Natural killer cell (primary cell): ENCODE results near the gene PRPF4. TPM values are rescaled to one million over a fixed set of nuclear protein-coding genes. Genes with fewer than 3 reads are reported as not detected.

Experiments used
- ATAC-seq, 3 donors: fragments of 150-1000 bp in 2 of 3; fragments of 200-7000 bp in 1 of 3; cut with Tn5 transposase; 1 replicate in 1 of 3; 2 replicates in 2 of 3; pipeline ENCODE4 v1.10.0; 2021; ENCODE audit warnings: mild to moderate bottlenecking in 2 of 3, moderate library complexity in 2 of 3
- DNase-seq, 2 donors: peaks; one replicate each; pipeline versions ENCODE4 v3.0.0 to v3.0.0-alpha.2; 2013 to 2021; ENCODE audit warnings: mixed read lengths in 1 of 2
- H3K27ac ChIP-seq: one replicate; pipeline ENCODE4 v1.5.1; 2013; ENCODE audit warnings: mild to moderate bottlenecking, low read length
- H3K27me3 ChIP-seq: one replicate; pipeline ENCODE4 v1.6.1; 2013; ENCODE audit warnings: low read length; ENCODE audit not compliant: control insufficient read depth, insufficient read depth
- H3K36me3 ChIP-seq: one replicate; pipeline ENCODE4 v1.6.1; 2013; ENCODE audit warnings: low read length; ENCODE audit not compliant: control insufficient read depth, insufficient read depth
- H3K4me1 ChIP-seq: one replicate; pipeline ENCODE4 v1.6.1; 2013; ENCODE audit warnings: low read length; ENCODE audit not compliant: control insufficient read depth, insufficient read depth
- H3K4me3 ChIP-seq: one replicate; pipeline ENCODE4 v1.5.1; 2013; ENCODE audit warnings: low read length
- H3K9me3 ChIP-seq: one replicate; pipeline ENCODE4 v1.6.1; 2013; ENCODE audit warnings: low read length; ENCODE audit not compliant: control insufficient read depth, insufficient read depth
- H3K27ac Mint-ChIP-seq, 2 donors: one replicate each; pipeline ENCODE4 v1.8.0; 2022; ENCODE audit warnings: mild to moderate bottlenecking in 2 of 2, mixed read lengths in 2 of 2, moderate library complexity in 1 of 2
- H3K27me3 Mint-ChIP-seq, 2 donors: one replicate each; pipeline ENCODE4 v1.8.0; 2022; ENCODE audit warnings: low read depth in 2 of 2, mixed read lengths in 2 of 2
- H3K36me3 Mint-ChIP-seq: one replicate; pipeline ENCODE4 v1.8.0; 2022; ENCODE audit warnings: mixed read lengths
- H3K4me1 Mint-ChIP-seq, 2 donors: one replicate each; pipeline ENCODE4 v1.8.0; 2022; ENCODE audit warnings: mixed read lengths in 2 of 2
- H3K4me3 Mint-ChIP-seq: one replicate; pipeline ENCODE4 v1.8.0; 2022; ENCODE audit warnings: mild to moderate bottlenecking, moderate library complexity, mixed read lengths
- H3K9me3 Mint-ChIP-seq, 2 donors: one replicate each; pipeline ENCODE4 v1.8.0; 2022; ENCODE audit warnings: mixed read lengths in 2 of 2
- WGBS: methylation state at CpG from one replicate; pipeline ENCODE4 v1.1.7; 2013; ENCODE audit warnings: missing lambda C conversion rate; ENCODE audit not compliant: insufficient coverage; 5-methylcytosine and 5-hydroxymethylcytosine counted together
- intact Hi-C: fragments of 100-400 bp; cut with micrococcal nuclease; formaldehyde crosslinking; loops from one replicate; pipeline ENCODE4 v1.14.2; 2022
- total RNA-seq, 4 donors: library from RNA; stranded (reverse); fragments of 120-200 nt in 1 of 4; gene quantifications; one replicate each; pipeline versions ENCODE4 v1.2.3 to v1.2.4, GENCODE V29; 2013 to 2022
- TF ChIP-seq, protein P1 (sequence below): fragments of 200-600 bp; IDR thresholded peaks from one replicate; pipeline ENCODE4 v1.8.0; 2022; ENCODE audit warnings: antibody characterized with exemption

PRPF4 gene
- total RNA-seq, 3 donors from 2014 or later (not counting 1 experiment from before 2014, with no cell fraction given): 16.9 to 23.2 (median 21.1) TPM

DNA sequence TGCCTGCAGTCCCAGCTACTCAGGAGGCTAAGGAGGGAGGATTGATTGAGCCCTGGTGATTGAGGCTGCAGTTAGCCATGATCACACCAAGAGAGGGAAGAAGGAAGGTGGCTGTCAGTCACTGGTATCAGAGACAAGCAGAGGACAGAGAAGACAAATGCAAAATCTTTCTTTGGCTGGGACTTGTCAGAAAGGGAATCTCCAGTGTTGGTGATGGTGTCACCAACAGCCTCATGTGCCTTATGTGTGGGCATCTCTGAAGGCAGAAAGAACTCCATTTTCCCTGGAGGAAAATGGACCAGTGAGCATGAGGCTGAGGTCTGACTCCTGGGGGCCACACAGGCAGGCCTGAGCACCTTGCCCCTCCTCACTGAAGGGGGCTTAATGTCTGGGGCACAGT is 39.8 kb downstream of the PRPF4 start:
- no peak for DNase-seq
- no peaks in the 10 kb centered on the region for H3K9me3 ChIP-seq
- no peak overlapping the region for H3K27ac ChIP-seq
- H3K4me3 ChIP-seq: no peak overlapping the region
- Mint-ChIP-seq H3K4me1 (no peaks in the 10 kb centered on the region), H3K27ac (no peak overlapping the region), H3K36me3 (no peaks in the 10 kb centered on the region), H3K4me3 (no peak overlapping the region), H3K27me3 (peaks cover 3 to 8% of the 10 kb centered on the region in 2 donors), H3K9me3 (no peaks in the 10 kb centered on the region)
- no peaks in the 10 kb centered on the region for H3K27me3 ChIP-seq
- H3K4me1 ChIP-seq: no peaks in the 10 kb centered on the region
- H3K36me3 ChIP-seq: no peaks in the 10 kb centered on the region
- TF ChIP-seq, protein P1, sequence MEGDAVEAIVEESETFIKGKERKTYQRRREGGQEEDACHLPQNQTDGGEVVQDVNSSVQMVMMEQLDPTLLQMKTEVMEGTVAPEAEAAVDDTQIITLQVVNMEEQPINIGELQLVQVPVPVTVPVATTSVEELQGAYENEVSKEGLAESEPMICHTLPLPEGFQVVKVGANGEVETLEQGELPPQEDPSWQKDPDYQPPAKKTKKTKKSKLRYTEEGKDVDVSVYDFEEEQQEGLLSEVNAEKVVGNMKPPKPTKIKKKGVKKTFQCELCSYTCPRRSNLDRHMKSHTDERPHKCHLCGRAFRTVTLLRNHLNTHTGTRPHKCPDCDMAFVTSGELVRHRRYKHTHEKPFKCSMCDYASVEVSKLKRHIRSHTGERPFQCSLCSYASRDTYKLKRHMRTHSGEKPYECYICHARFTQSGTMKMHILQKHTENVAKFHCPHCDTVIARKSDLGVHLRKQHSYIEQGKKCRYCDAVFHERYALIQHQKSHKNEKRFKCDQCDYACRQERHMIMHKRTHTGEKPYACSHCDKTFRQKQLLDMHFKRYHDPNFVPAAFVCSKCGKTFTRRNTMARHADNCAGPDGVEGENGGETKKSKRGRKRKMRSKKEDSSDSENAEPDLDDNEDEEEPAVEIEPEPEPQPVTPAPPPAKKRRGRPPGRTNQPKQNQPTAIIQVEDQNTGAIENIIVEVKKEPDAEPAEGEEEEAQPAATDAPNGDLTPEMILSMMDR: no peak
- no peak for ATAC-seq
- intact Hi-C loops: no loop called here

- H3K27ac Mint-ChIP-seq: no peak overlapping the region
- H3K27ac ChIP-seq: no peak overlapping the region
- no peaks in the 10 kb centered on the region for H3K27me3 ChIP-seq
- H3K4me3 ChIP-seq: no peak overlapping the region
- no peak overlapping the region for H3K4me3 Mint-ChIP-seq
- 94% methylated on average over 4 of the region's 4 CpGs for WGBS
- no peak for ATAC-seq
- no peaks in the 10 kb centered on the region for H3K9me3 Mint-ChIP-seq
- TF ChIP-seq, protein P1: no peak
- no peaks in the 10 kb centered on the region for H3K4me1 ChIP-seq
- H3K36me3 Mint-ChIP-seq: no peaks in the 10 kb centered on the region
- no peaks in the 10 kb centered on the region for H3K9me3 ChIP-seq
- H3K36me3 ChIP-seq: no peaks in the 10 kb centered on the region
- H3K4me1 Mint-ChIP-seq: no peaks in the 10 kb centered on the region
- no peak for DNase-seq
- peaks cover 3 to 8% of the 10 kb centered on the region in 2 donors for H3K27me3 Mint-ChIP-seq
- intact Hi-C loops: no loop called here
These were observed 40.6 kb downstream of the PRPF4 start for GRCh38 chr9:113316030-113316429.

DNA sequence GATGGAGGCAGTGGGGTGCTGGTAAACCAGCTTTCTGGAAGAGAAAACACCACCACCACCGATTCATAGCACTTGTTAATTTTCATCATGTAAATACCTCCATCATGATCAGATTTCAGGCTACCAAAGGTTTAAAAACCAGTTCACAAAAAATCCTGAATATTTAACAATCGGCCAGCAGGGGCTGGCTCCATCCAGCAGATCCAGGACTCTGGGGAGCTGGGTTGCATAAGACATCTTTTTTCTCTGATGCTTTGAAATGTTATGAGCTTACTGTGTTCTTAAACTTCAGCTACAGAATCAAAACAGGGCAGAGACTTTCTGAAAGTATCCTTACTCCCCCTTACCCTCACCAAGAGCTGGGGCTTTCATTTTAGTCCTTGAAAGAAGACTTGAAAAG is 42.3 kb downstream of the PRPF4 start:
- H3K4me1 ChIP-seq: no peaks in the 10 kb centered on the region
- H3K4me3 ChIP-seq: no peak overlapping the region
- H3K36me3 ChIP-seq: no peaks in the 10 kb centered on the region
- H3K36me3 Mint-ChIP-seq: no peaks in the 10 kb centered on the region
- ATAC-seq (no peak), DNase-seq (no peak)
- H3K4me1 Mint-ChIP-seq: no peaks in the 10 kb centered on the region
- no peaks in the 10 kb centered on the region for H3K27me3 ChIP-seq
- 87% methylated on average over 2 of the region's 2 CpGs for WGBS
- no peak overlapping the region for H3K4me3 Mint-ChIP-seq
- intact Hi-C loops: no loop called here
- TF ChIP-seq, protein P1: no peak
- H3K27ac ChIP-seq: no peak overlapping the region
- H3K9me3 ChIP-seq: no peaks in the 10 kb centered on the region
- peaks cover 3 to 8% of the 10 kb centered on the region in 2 donors for H3K27me3 Mint-ChIP-seq
- no peak overlapping the region for H3K27ac Mint-ChIP-seq
- H3K9me3 Mint-ChIP-seq: no peaks in the 10 kb centered on the region

GRCh38 chr9:113319054-113319453 is 43.6 kb downstream of the PRPF4 start:
- H3K4me1 Mint-ChIP-seq: no peaks in the 10 kb centered on the region
- Histone ChIP-seq H3K36me3 (no peaks in the 10 kb centered on the region), H3K4me3 (no peak overlapping the region), H3K27me3 (no peaks in the 10 kb centered on the region), H3K9me3 (no peaks in the 10 kb centered on the region), H3K4me1 (no peaks in the 10 kb centered on the region), H3K27ac (no peak overlapping the region)
- H3K4me3 Mint-ChIP-seq: no peak overlapping the region
- intact Hi-C loops: no loop called here
- H3K27me3 Mint-ChIP-seq: peaks cover 3 to 8% of the 10 kb centered on the region in 2 donors
- WGBS: 84% methylated on average over 2 of the region's 2 CpGs
- TF ChIP-seq, protein P1: no peak
- ATAC-seq (no peak), DNase-seq (no peak)
- no peaks in the 10 kb centered on the region for H3K36me3 Mint-ChIP-seq
- H3K9me3 Mint-ChIP-seq: no peaks in the 10 kb centered on the region
- H3K27ac Mint-ChIP-seq: no peak overlapping the region
